ENCODE data around the gene SNAPIN. TPM values are rescaled to one million over a fixed set of nuclear protein-coding genes. Genes with fewer than 3 reads are reported as not detected.

Gene SNAPIN
- total and polyA plus RNA-seq, 9 of the 15 experiments (the other 6 are each of a cell fraction or from before 2014, with no cell fraction given): 11.2 to 43.9 (median 32.3) TPM

- TF ChIP-seq OTX1 (CRISPR knock-in tag; IDR thresholded peaks at IDR 0.05) (no peak), CTBP1 (IDR thresholded peaks at IDR 0.05; ENCODE audit: borderline replicate concordance) (peak; percentile 63; the same call in 1 of the 2 replicates), CBX3 (IDR thresholded peaks at IDR 0.05; ENCODE audit: borderline replicate concordance in 1 of 2, low read length in 2 of 2) (peak in 1 of 2 experiments; percentile 51; a peak in 2 of 3 replicates), POLR2G (IDR thresholded peaks at IDR 0.05; ENCODE audit: low read depth, low read length) (peak; percentile 78), EZH2 (IDR thresholded peaks at IDR 0.05; ENCODE audit: borderline replicate concordance, low read depth, low read length) (no peak), ARID2 (IDR thresholded peaks at IDR 0.05) (no peak), THRAP3 (IDR thresholded peaks at IDR 0.05; ENCODE audit: borderline replicate concordance) (no peak), SMAD2 (IDR thresholded peaks at IDR 0.05; ENCODE audit: low read depth, low read length) (no peak), KHSRP (IDR thresholded peaks at IDR 0.05) (no peak), CHD4 (IDR thresholded peaks at IDR 0.05; ENCODE audit: insufficient read depth, insufficient replicate concordance, low read depth, low read length, poor library complexity, severe bottlenecking) (peak; percentile 9), SNIP1 (IDR thresholded peaks at IDR 0.05; ENCODE audit: low read depth) (no peak), E2F8 (IDR thresholded peaks at IDR 0.05; ENCODE audit: low read depth, partially characterized antibody) (no peak), ZNF239 (CRISPR knock-in tag; IDR thresholded peaks at IDR 0.05) (no peak; the same call in 1 of the 2 replicates), ZBTB1 (CRISPR knock-in tag; IDR thresholded peaks at IDR 0.05; ENCODE audit: borderline replicate concordance, low read depth) (0 out of 2 replicates have a peak, but pooled peaks have one; percentile 20), ATF7 (IDR thresholded peaks at IDR 0.05) (peak; percentile 94), ZBTB8A (IDR thresholded peaks at IDR 0.05; ENCODE audit: partially characterized antibody) (no peak), ETS1 (conservative IDR thresholded peaks at IDR 0.05; ENCODE audit: control insufficient read depth, low read depth, low read length) (peak; percentile 96), TSC22D4 (tag; IDR thresholded peaks at IDR 0.05) (no peak), USF1 (CRISPR knock-in tag; IDR thresholded peaks at IDR 0.05) (no peak), ZNF165 (CRISPR knock-in tag; IDR thresholded peaks at IDR 0.05; ENCODE audit: borderline replicate concordance) (no peak), PHF21A (IDR thresholded peaks at IDR 0.05; ENCODE audit: borderline replicate concordance, low read depth) (no peak), CHD1 (IDR thresholded peaks at IDR 0.05; ENCODE audit: low read length) (peak; percentile 57), ETV5 (CRISPR knock-in tag; IDR thresholded peaks at IDR 0.05; ENCODE audit: low read depth) (peak; percentile 18; the same call in 1 of the 2 replicates), TEAD2 (tag; IDR thresholded peaks at IDR 0.05) (no peak), ZFPM2 (CRISPR knock-in tag; IDR thresholded peaks at IDR 0.05) (no peak)
These were observed 12.5 kb downstream of the SNAPIN start, which contains the start of gene ILF2 (continued) for GRCh38 chr1:153670859-153671627.

All from K562 (cell line).